ENCODE measurements around the gene FITM1. TPM values are rescaled to one million over a fixed set of nuclear protein-coding genes. Genes with fewer than 3 reads are reported as not detected.
A peak's percentile ranks its signal among the peaks of the same experiment; 100 is the strongest.

FITM1 gene
- total RNA-seq, 1 experiment from 2014 or later: 0.72 TPM

- Mint-ChIP-seq H3K4me3 (no peak overlapping the region), H3K36me3 (ENCODE audit: insufficient read depth in 1 of 3, low read depth in 3 of 3) (no peaks in the 10 kb centered on the region), H3K4me1 (peaks cover 9 to 26% of the 10 kb centered on the region in 2 experiments), H3K27me3 (ENCODE audit: low read depth) (peaks cover 10% of the 10 kb centered on the region), H3K9me3 (no peaks in the 10 kb centered on the region), H3K27ac (no peak overlapping the region)
- TF ChIP-seq CTCF (conservative IDR thresholded peaks at IDR 0.05): no peak
- Histone ChIP-seq H4K8ac (replicated peaks; ENCODE audit: insufficient read length, low read depth, low read length) (no peak overlapping the region), H3K18ac (ENCODE audit: insufficient read length, low read depth, low read length) (no peak overlapping the region), H3K23me2 (ENCODE audit: insufficient read length, low read depth, low read length, poor library complexity, severe bottlenecking) (no peaks in the 10 kb centered on the region), H2BK12ac (ENCODE audit: insufficient read length, low read depth, low read length) (no peak overlapping the region), H2BK120ac (ENCODE audit: low read depth, low read length, poor library complexity, severe bottlenecking) (no peak overlapping the region), H3K79me1 (ENCODE audit: insufficient read depth, low read depth, low read length, poor library complexity, severe bottlenecking) (no peaks in the 10 kb centered on the region), H3K9me3 (ENCODE audit: control insufficient read depth, low read depth, low read length) (no peaks in the 10 kb centered on the region), H3K27ac (ENCODE audit: insufficient read length, low read depth, low read length) (no peak overlapping the region), H3K9ac (ENCODE audit: extremely low read depth, insufficient read length, low read length) (no peak overlapping the region), H3K4me2 (ENCODE audit: insufficient read depth, insufficient read length, low read length) (no peak overlapping the region), H4K5ac (ENCODE audit: insufficient read length, low read depth, low read length) (no peak overlapping the region), H3K4me1 (ENCODE audit: insufficient read depth, low read length) (no peaks in the 10 kb centered on the region), H2BK20ac (ENCODE audit: low read depth, low read length, poor library complexity, severe bottlenecking) (no peak overlapping the region), H3K56ac (ENCODE audit: insufficient read length, low read depth, low read length) (no peak overlapping the region), H4K91ac (ENCODE audit: insufficient read length, low read depth, low read length) (no peak overlapping the region), H4K20me1 (ENCODE audit: control insufficient read depth, insufficient read depth, insufficient read length) (no peaks in the 10 kb centered on the region), H3K27me3 (ENCODE audit: insufficient read depth, low read length) (no peaks in the 10 kb centered on the region), H2BK15ac (ENCODE audit: low read depth, low read length) (peak overlapping the region; percentile 20; the same call in 1 of the 2 replicates), H3T11ph (ENCODE audit: low read length) (no peak overlapping the region), H3K14ac (ENCODE audit: insufficient read depth, low read length) (no peak overlapping the region), H3K79me2 (ENCODE audit: insufficient read depth, low read length) (no peaks in the 10 kb centered on the region), H3K4ac (ENCODE audit: low read depth, low read length) (no peak overlapping the region), H3K23ac (ENCODE audit: insufficient read length, low read depth, low read length) (no peak overlapping the region), H2AFZ (ENCODE audit: low read length) (no peak overlapping the region), H2AK5ac (ENCODE audit: insufficient read length, low read length) (no peak overlapping the region), H2BK5ac (ENCODE audit: insufficient read length, low read length) (no peak overlapping the region)
- WGBS (ENCODE audit: extremely low coverage, insufficient read length, low lambda C conversion rate): no CpG with 5 or more reads among the region's 2 CpGs
- no peak for DNase-seq
These were observed 42.4 kb upstream of the FITM1 start for GRCh38 chr14:24088095-24088494.

All from H9 (cell line).